ENCODE data around the gene SLC9A9. TPM values are rescaled to one million over a fixed set of nuclear protein-coding genes. Genes with fewer than 3 reads are reported as not detected.

SLC9A9 gene
- total and polyA plus RNA-seq, 2 donors (not counting 1 experiment from before 2014, with no cell fraction given) = 14.3 to 74.0 TPM

GRCh38 chr3:143216709-143217182 lies 631.5 kb downstream of the SLC9A9 start:
- H3K79me2 ChIP-seq (ENCODE audit: control insufficient read depth, insufficient read depth, low read length) = no peaks in the 10 kb centered on the region
- H3K27ac ChIP-seq (ENCODE audit: insufficient read depth, low read length) = no peak overlapping the region
- no peak overlapping the region for H3K4me3 ChIP-seq (replicated peaks in 1 of 4; ENCODE audit: control extremely low read depth in 1 of 4, insufficient read depth in 1 of 4, low read depth in 3 of 4, low read length in 4 of 4)
- no peaks in the 10 kb centered on the region for H3K27me3 ChIP-seq (ENCODE audit: control insufficient read depth, insufficient read depth, low read length)
- H3K9ac ChIP-seq (ENCODE audit: insufficient read depth, low read length) = no peak overlapping the region
- no peaks in the 10 kb centered on the region for H4K20me1 ChIP-seq (ENCODE audit: control insufficient read depth, extremely low read depth, insufficient read depth, low read length)
- H2AFZ ChIP-seq (ENCODE audit: low read length) = peak overlapping the region; percentile 19
- H3K4me1 ChIP-seq (ENCODE audit: control insufficient read depth, extremely low read depth, insufficient read depth, low read length) = no peaks in the 10 kb centered on the region
- H3K4me2 ChIP-seq (ENCODE audit: extremely low read depth, insufficient read depth, low read length) = no peak overlapping the region
- TF ChIP-seq CTCF (conservative IDR thresholded peaks at IDR 0.05 in 1 of 2, IDR thresholded peaks at IDR 0.05 in 1 of 2; ENCODE audit: low read depth in 1 of 2, low read length in 2 of 2) (no peak), EZH2 (IDR thresholded peaks at IDR 0.05; ENCODE audit: low read length, missing control alignments) (no peak)
- no peaks in the 10 kb centered on the region for H3K9me3 ChIP-seq (ENCODE audit: control insufficient read depth, insufficient read depth, low read depth, low read length)
- H3K36me3 ChIP-seq (ENCODE audit: control insufficient read depth, insufficient read depth, low read length) = no peaks in the 10 kb centered on the region
- peak in 1 of 2 donors; percentile 22 for DNase-seq (ENCODE audit: low read depth in 2 of 2)

Other genes with a start within 250 kb of the SLC9A9 start
- 67.5 and 96.1 TPM in 2 replicates for gene DIPK2A, start 123.4 kb upstream of the SLC9A9 start, total RNA-seq
- gene DIPK2A, start 123.4 kb upstream of the SLC9A9 start, polyA plus RNA-seq = 25.9 and 26.4 TPM in 2 replicates

Data from fibroblast of lung (primary cell).